Measurements from ENCODE around the gene PLEKHB2.
"Not testable (repeated sequence)": the region's sequence is repeated elsewhere in the genome, so short reads cannot be mapped to it uniquely, and the experiment has no call there.

Gene PLEKHB2

GRCh38 chr2:131093696-131094462 is 11.3 kb upstream of the PLEKHB2 start:
- DNase-seq (ENCODE audit: low read depth in 2 of 3, low spot score in 1 of 3): peak in 1 of 3 donors; percentile 20

- no peak for DNase-seq (ENCODE audit: low read depth in 2 of 3, low spot score in 1 of 3)
Measured at GRCh38 chr2:131094463-131095281, 10.5 kb upstream of the PLEKHB2 start.

GRCh38 chr2:131103165-131103564 is 2.0 kb upstream of the PLEKHB2 start:
- DNase-seq (ENCODE audit: low read depth in 2 of 3, low spot score in 1 of 3): no peak

- DNase-seq (ENCODE audit: low read depth in 2 of 3, low spot score in 1 of 3): peak in 2 of 3 donors; percentile 12 to 34
Measured at GRCh38 chr2:131104487-131105155, 515 bp upstream of the PLEKHB2 start.

DNA sequence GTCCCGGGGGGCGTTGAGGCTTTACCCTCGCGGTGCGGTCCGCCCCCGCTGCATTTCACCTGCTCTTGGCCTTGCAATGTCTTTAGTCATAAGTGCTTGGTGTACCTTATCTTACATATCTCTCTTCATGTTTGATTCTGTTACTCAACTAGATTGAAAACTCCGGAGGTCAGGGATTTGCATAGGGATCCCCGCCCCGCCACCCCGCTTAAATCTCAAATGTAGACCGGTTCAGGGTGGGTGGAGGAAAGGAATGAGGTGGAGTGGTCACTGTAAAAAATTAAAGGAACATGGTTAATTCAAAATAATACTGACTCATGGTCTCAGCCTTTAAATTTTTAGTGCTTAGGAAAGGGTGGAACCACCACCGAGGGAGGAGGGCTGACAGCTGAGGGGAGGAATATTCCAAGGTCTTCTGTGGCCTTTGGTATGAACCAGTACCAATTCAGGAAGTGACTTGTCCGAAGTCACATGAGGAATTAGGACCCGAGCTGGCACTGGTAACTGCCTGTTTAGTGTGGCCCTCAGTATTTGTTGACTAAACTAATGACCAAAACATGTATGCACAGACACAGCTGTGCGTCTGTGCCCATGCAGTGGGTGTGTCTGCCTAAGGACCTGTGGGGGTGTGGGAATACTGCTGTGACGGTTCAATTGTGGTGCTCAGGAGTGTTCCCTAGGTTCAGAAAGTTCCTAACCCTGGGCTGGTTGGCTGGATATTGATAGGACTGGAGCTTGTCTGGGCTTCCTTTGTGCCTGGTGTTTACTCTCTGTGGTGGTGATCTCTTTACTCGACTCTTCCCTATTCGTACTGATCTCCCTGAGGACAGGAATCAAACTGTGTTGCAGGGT is 1.0 kb downstream of the PLEKHB2 start:
- peak in 2 of 3 donors; percentile 11 to 13 for DNase-seq (ENCODE audit: low read depth in 2 of 3, low spot score in 1 of 3)

GRCh38 chr2:131112529-131112928 is 7.4 kb downstream of the PLEKHB2 start:
- no peak for DNase-seq (ENCODE audit: low read depth in 2 of 3, low spot score in 1 of 3)

- no peak for DNase-seq (ENCODE audit: low read depth in 2 of 3, low spot score in 1 of 3)
Measured at GRCh38 chr2:131113566-131114227, 8.6 kb downstream of the PLEKHB2 start.

GRCh38 chr2:131114950-131115349 is 9.8 kb downstream of the PLEKHB2 start:
- not testable (repeated sequence) for DNase-seq (ENCODE audit: low read depth in 2 of 3, low spot score in 1 of 3)

- no peak for DNase-seq (ENCODE audit: low read depth in 2 of 3, low spot score in 1 of 3)
Measured at GRCh38 chr2:131115752-131116151, 10.6 kb downstream of the PLEKHB2 start.

- DNase-seq (ENCODE audit: low read depth in 2 of 3, low spot score in 1 of 3): no peak
Measured at GRCh38 chr2:131120815-131121317, 15.7 kb downstream of the PLEKHB2 start.

DNA sequence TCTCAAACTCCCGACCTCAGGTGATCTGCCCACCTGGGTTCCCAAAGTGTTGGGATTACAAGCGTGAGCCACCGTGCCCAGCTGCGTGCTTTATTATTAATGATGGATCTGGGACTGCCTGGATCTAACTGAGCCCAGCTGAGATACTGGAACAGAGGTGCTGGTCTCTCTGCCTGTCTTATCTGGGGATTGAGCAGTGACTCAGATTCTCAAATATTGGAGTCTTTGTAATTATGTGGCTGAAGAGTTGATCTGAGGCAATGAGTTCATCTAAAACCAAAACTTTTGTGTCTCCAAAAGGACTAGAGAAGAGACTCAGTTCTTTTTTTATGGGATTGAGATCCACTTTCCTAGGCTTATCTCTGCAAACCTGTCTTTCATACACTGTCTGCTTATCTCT is 16.3 kb downstream of the PLEKHB2 start:
- DNase-seq (ENCODE audit: low read depth in 2 of 3, low spot score in 1 of 3): no peak

DNA sequence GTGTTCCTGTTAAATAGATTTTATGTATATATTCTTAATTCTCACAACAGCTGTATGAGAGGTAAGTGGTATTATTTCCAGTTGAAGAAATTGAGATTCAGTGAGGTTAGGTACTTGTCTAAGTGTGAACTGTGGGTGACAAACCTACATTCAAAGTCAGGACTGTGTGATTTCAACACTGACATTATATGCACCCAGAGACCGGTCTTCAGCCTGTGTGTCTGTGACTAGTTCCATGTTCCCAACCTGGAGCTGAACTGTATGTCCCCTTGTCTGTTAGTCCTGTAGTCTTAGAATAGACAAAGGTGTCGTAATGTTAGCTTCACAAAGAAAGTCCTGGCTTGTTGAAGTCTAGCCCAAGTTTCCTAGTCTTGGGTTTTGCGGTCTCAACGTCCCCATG is 17.4 kb downstream of the PLEKHB2 start:
- no peak for DNase-seq (ENCODE audit: low read depth in 2 of 3, low spot score in 1 of 3)

DNA sequence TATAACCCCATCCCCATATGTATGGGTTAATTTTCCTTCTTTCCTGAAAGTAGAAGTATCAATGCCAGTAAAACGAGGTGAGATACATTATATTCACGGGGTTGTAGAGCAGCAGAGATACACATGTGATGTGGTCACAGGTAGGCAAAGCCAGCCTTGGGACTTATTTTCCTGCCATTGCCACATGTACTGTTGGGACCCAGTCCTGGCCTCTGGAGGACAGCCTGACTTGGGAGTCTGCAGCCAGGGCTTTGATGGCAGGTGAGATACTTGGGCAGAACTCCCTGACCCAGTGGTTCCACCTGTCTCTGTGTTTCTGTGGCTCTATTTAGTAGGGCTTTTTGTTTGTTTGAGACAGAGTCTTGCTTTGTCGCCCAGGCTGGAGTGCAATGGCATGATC is 18.1 kb downstream of the PLEKHB2 start:
- no peak for DNase-seq (ENCODE audit: low read depth in 2 of 3, low spot score in 1 of 3)

DNA sequence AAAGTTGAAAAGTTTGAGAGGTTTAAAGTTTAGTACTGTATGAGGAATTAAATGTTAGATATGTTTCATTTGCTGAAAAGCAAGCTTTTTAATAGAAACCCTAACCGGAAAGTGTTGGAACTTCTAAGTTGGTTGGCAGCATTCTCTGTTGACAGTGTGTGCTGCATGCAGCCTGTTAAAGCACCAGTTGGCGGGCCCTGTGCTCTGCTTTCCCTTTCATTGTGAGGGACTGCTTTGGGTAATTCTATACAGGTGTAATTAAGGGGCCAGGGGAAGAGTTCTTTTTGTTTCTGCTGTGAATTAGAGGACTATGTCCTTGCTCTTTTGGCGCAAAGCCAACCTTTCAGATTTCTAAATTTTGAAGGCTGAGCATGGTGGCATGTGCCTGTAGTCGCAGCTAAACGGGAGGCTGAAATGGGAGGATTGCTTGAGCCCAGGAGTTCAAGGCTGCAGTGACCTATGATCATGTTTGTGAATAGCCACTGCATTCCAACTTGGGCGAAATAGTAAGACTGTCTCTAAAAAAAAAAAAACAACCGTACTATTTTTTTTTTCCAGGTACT is 20.1 kb downstream of the PLEKHB2 start:
- DNase-seq (ENCODE audit: low read depth in 2 of 3, low spot score in 1 of 3): no peak

GRCh38 chr2:131126436-131126835 is 21.3 kb downstream of the PLEKHB2 start:
- DNase-seq (ENCODE audit: low read depth in 2 of 3, low spot score in 1 of 3): no peak

- DNase-seq (ENCODE audit: low read depth in 2 of 3, low spot score in 1 of 3): no peak
Measured at GRCh38 chr2:131127076-131127475, 21.9 kb downstream of the PLEKHB2 start.

GRCh38 chr2:131127981-131128380 is 22.8 kb downstream of the PLEKHB2 start:
- no peak for DNase-seq (ENCODE audit: low read depth in 2 of 3, low spot score in 1 of 3)

DNA sequence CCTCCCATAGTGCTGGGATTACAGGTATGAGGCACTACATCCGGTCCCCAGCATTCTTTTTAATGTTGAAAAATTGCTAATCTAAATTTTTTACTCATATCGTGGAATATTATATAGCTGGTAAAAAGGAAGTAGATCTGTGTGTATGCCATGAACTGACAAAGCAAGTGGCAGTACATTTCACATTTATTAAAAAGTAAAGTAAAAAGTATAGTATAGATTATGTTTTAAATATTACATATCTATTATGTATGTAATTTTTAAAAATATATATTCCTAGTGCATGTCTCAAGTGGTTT is 25.1 kb downstream of the PLEKHB2 start:
- no peak for DNase-seq (ENCODE audit: low read depth in 2 of 3, low spot score in 1 of 3)

GRCh38 chr2:131132729-131133128 is 27.6 kb downstream of the PLEKHB2 start:
- no peak for DNase-seq (ENCODE audit: low read depth in 2 of 3, low spot score in 1 of 3)

- no peak for DNase-seq (ENCODE audit: low read depth in 2 of 3, low spot score in 1 of 3)
Measured at GRCh38 chr2:131140581-131140980, 35.4 kb downstream of the PLEKHB2 start.
